Natural killer cell (primary cell): ENCODE data around the gene OR5AN1. TPM values are rescaled to one million over a fixed set of nuclear protein-coding genes. Genes with fewer than 3 reads are reported as not detected.

Experiments
- ATAC-seq, 3 donors: fragments of 150-1000 bp in 2 of 3; fragments of 200-7000 bp in 1 of 3; cut with Tn5 transposase; 1 replicate in 1 of 3; 2 replicates in 2 of 3; pipeline ENCODE4 v1.10.0; 2021; ENCODE audit warnings: mild to moderate bottlenecking in 2 of 3, moderate library complexity in 2 of 3
- DNase-seq, 2 donors: peaks; one replicate each; pipeline versions ENCODE4 v3.0.0 to v3.0.0-alpha.2; 2013 to 2021; ENCODE audit warnings: mixed read lengths in 1 of 2
- H3K27ac ChIP-seq: one replicate; pipeline ENCODE4 v1.5.1; 2013; ENCODE audit warnings: mild to moderate bottlenecking, low read length
- H3K27me3 ChIP-seq: one replicate; pipeline ENCODE4 v1.6.1; 2013; ENCODE audit warnings: low read length; ENCODE audit not compliant: control insufficient read depth, insufficient read depth
- H3K36me3 ChIP-seq: one replicate; pipeline ENCODE4 v1.6.1; 2013; ENCODE audit warnings: low read length; ENCODE audit not compliant: control insufficient read depth, insufficient read depth
- H3K4me1 ChIP-seq: one replicate; pipeline ENCODE4 v1.6.1; 2013; ENCODE audit warnings: low read length; ENCODE audit not compliant: control insufficient read depth, insufficient read depth
- H3K4me3 ChIP-seq: one replicate; pipeline ENCODE4 v1.5.1; 2013; ENCODE audit warnings: low read length
- H3K9me3 ChIP-seq: one replicate; pipeline ENCODE4 v1.6.1; 2013; ENCODE audit warnings: low read length; ENCODE audit not compliant: control insufficient read depth, insufficient read depth
- H3K27ac Mint-ChIP-seq, 2 donors: one replicate each; pipeline ENCODE4 v1.8.0; 2022; ENCODE audit warnings: mild to moderate bottlenecking in 2 of 2, mixed read lengths in 2 of 2, moderate library complexity in 1 of 2
- H3K27me3 Mint-ChIP-seq, 2 donors: one replicate each; pipeline ENCODE4 v1.8.0; 2022; ENCODE audit warnings: low read depth in 2 of 2, mixed read lengths in 2 of 2
- H3K36me3 Mint-ChIP-seq: one replicate; pipeline ENCODE4 v1.8.0; 2022; ENCODE audit warnings: mixed read lengths
- H3K4me1 Mint-ChIP-seq, 2 donors: one replicate each; pipeline ENCODE4 v1.8.0; 2022; ENCODE audit warnings: mixed read lengths in 2 of 2
- H3K4me3 Mint-ChIP-seq: one replicate; pipeline ENCODE4 v1.8.0; 2022; ENCODE audit warnings: mild to moderate bottlenecking, moderate library complexity, mixed read lengths
- H3K9me3 Mint-ChIP-seq, 2 donors: one replicate each; pipeline ENCODE4 v1.8.0; 2022; ENCODE audit warnings: mixed read lengths in 2 of 2
- WGBS: methylation state at CpG from one replicate; pipeline ENCODE4 v1.1.7; 2013; ENCODE audit warnings: missing lambda C conversion rate; ENCODE audit not compliant: insufficient coverage; 5-methylcytosine and 5-hydroxymethylcytosine counted together
- intact Hi-C: fragments of 100-400 bp; cut with micrococcal nuclease; formaldehyde crosslinking; loops from one replicate; pipeline ENCODE4 v1.14.2; 2022
- total RNA-seq, 4 donors: library from RNA; stranded (reverse); fragments of 120-200 nt in 1 of 4; gene quantifications; one replicate each; pipeline versions ENCODE4 v1.2.3 to v1.2.4, GENCODE V29; 2013 to 2022
- TF ChIP-seq, protein P1 (sequence below): fragments of 200-600 bp; IDR thresholded peaks from one replicate; pipeline ENCODE4 v1.8.0; 2022; ENCODE audit warnings: antibody characterized with exemption

OR5AN1 gene
- total RNA-seq, 3 donors from 2014 or later (not counting 1 experiment from before 2014, with no cell fraction given), result not detected

- H3K36me3 Mint-ChIP-seq, result no peaks in the 10 kb centered on the region
- H3K27me3 Mint-ChIP-seq, result peaks cover 5 to 7% of the 10 kb centered on the region in 2 donors
- no peak for ATAC-seq
- Histone ChIP-seq H3K4me3 (no peak overlapping the region), H3K36me3 (no peaks in the 10 kb centered on the region), H3K27me3 (no peaks in the 10 kb centered on the region), H3K9me3 (no peaks in the 10 kb centered on the region), H3K4me1 (no peaks in the 10 kb centered on the region), H3K27ac (no peak overlapping the region)
- no peak overlapping the region for H3K4me3 Mint-ChIP-seq
- no peaks in the 10 kb centered on the region for H3K4me1 Mint-ChIP-seq
- H3K27ac Mint-ChIP-seq, result no peak overlapping the region
- peaks cover 0 to 3% of the 10 kb centered on the region in 2 donors for H3K9me3 Mint-ChIP-seq
- WGBS, result 86% methylated on average over 4 of the region's 4 CpGs
- no peak for DNase-seq
- intact Hi-C loops, result no loop called here
- TF ChIP-seq, protein P1, sequence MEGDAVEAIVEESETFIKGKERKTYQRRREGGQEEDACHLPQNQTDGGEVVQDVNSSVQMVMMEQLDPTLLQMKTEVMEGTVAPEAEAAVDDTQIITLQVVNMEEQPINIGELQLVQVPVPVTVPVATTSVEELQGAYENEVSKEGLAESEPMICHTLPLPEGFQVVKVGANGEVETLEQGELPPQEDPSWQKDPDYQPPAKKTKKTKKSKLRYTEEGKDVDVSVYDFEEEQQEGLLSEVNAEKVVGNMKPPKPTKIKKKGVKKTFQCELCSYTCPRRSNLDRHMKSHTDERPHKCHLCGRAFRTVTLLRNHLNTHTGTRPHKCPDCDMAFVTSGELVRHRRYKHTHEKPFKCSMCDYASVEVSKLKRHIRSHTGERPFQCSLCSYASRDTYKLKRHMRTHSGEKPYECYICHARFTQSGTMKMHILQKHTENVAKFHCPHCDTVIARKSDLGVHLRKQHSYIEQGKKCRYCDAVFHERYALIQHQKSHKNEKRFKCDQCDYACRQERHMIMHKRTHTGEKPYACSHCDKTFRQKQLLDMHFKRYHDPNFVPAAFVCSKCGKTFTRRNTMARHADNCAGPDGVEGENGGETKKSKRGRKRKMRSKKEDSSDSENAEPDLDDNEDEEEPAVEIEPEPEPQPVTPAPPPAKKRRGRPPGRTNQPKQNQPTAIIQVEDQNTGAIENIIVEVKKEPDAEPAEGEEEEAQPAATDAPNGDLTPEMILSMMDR, result no peak
These were observed 3.5 kb upstream of the OR5AN1 start for GRCh38 chr11:59355226-59355625.

GRCh38 chr11:59356561-59356960, 2.1 kb upstream of the OR5AN1 start:
- Histone ChIP-seq H3K9me3 (no peaks in the 10 kb centered on the region), H3K27me3 (no peaks in the 10 kb centered on the region), H3K27ac (no peak overlapping the region), H3K4me1 (no peaks in the 10 kb centered on the region), H3K4me3 (no peak overlapping the region), H3K36me3 (no peaks in the 10 kb centered on the region)
- TF ChIP-seq, protein P1, result no peak
- H3K4me3 Mint-ChIP-seq, result no peak overlapping the region
- no peaks in the 10 kb centered on the region for H3K4me1 Mint-ChIP-seq
- no peaks in the 10 kb centered on the region for H3K9me3 Mint-ChIP-seq
- intact Hi-C loops, result no loop called here
- 89% methylated on average over 1 of the region's 1 CpG for WGBS
- H3K27ac Mint-ChIP-seq, result no peak overlapping the region
- peaks cover 3 to 7% of the 10 kb centered on the region in 2 donors for H3K27me3 Mint-ChIP-seq
- ATAC-seq (no peak), DNase-seq (no peak)
- H3K36me3 Mint-ChIP-seq, result no peaks in the 10 kb centered on the region

- Mint-ChIP-seq H3K9me3 (no peaks in the 10 kb centered on the region), H3K4me1 (no peaks in the 10 kb centered on the region), H3K27me3 (peaks cover 0 to 7% of the 10 kb centered on the region in 2 donors), H3K27ac (no peak overlapping the region), H3K4me3 (no peak overlapping the region), H3K36me3 (no peaks in the 10 kb centered on the region)
- H3K27ac ChIP-seq, result no peak overlapping the region
- DNase-seq, result no peak
- H3K9me3 ChIP-seq, result no peaks in the 10 kb centered on the region
- H3K27me3 ChIP-seq, result no peaks in the 10 kb centered on the region
- TF ChIP-seq, protein P1, result no peak
- H3K4me1 ChIP-seq, result no peaks in the 10 kb centered on the region
- ATAC-seq, result no peak
- no peak overlapping the region for H3K4me3 ChIP-seq
- intact Hi-C loops, result no loop called here
- H3K36me3 ChIP-seq, result no peaks in the 10 kb centered on the region
These were observed 675 bp upstream of the OR5AN1 start for GRCh38 chr11:59358020-59358419.

DNA sequence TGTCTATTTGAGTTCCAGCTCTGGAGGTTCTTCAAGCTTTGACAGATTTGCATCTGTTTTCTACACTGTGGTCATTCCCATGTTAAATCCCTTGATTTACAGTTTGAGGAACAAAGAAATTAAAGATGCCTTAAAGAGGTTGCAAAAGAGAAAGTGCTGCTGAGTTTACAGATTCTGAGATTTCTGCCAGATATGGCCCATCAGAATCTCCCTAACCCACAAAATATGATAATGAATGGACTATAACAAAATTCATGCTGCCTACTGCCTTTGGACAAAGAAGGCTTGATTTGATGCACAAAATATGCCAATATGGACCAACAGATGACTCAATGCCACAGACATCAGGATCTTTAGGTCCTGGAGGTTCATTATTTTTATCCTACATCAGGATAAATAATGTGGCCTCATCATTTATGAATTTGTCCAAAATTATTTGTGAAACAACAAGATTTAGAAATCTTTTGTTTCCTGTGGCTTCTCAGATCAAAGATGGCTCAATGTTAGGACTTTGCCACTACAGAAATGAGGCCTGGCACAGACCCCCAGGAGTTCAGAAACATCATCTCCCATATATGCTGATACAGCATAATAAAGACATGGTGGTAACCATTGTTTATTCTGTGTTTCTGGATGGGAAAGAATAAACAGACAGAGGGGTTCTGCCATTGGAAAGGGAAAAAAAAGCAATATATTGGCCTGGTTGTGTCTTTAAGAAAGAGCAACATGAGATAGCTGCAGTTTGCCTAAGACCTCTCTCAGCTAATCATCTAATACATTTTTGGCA, 6.7 kb downstream of the OR5AN1 start:
- peaks cover 0 to 3% of the 10 kb centered on the region in 2 donors for H3K9me3 Mint-ChIP-seq
- Histone ChIP-seq H3K36me3 (no peaks in the 10 kb centered on the region), H3K4me1 (peaks cover 9% of the 10 kb centered on the region), H3K27ac (no peak overlapping the region), H3K27me3 (no peaks in the 10 kb centered on the region), H3K9me3 (no peaks in the 10 kb centered on the region), H3K4me3 (no peak overlapping the region)
- ATAC-seq, result no peak
- TF ChIP-seq, protein P1, result no peak
- no peaks in the 10 kb centered on the region for H3K4me1 Mint-ChIP-seq
- intact Hi-C loops, result no loop called here
- H3K4me3 Mint-ChIP-seq, result no peak overlapping the region
- H3K27me3 Mint-ChIP-seq, result peaks cover 0 to 11% of the 10 kb centered on the region in 2 donors
- no peak overlapping the region for H3K27ac Mint-ChIP-seq
- H3K36me3 Mint-ChIP-seq, result peaks cover 6% of the 10 kb centered on the region
- no peak for DNase-seq
